GM19452 (cell line): ENCODE data around the gene TCEA3.
"Not testable (repeated sequence)": the region's sequence is repeated elsewhere in the genome, so short reads cannot be mapped to it uniquely, and the experiment has no call there.

Source experiments
- ATAC-seq: cut with Tn5 transposase; IDR thresholded peaks from one replicate; pipeline ENCODE4 v1.9.1; 2021; ENCODE audit not compliant: unreplicated experiment

The TCEA3 gene

GRCh38 chr1:23394684-23395083 lies 29.9 kb downstream of the TCEA3 start:
- no peak for ATAC-seq

GRCh38 chr1:23394181-23394580 lies 30.4 kb downstream of the TCEA3 start:
- no peak for ATAC-seq

- ATAC-seq: no peak
Measured at GRCh38 chr1:23393706-23394105, 30.8 kb downstream of the TCEA3 start.

- ATAC-seq: no peak
Measured at GRCh38 chr1:23392125-23392855, 32.3 kb downstream of the TCEA3 start.

- ATAC-seq: no peak
Measured at GRCh38 chr1:23389837-23390321, 34.7 kb downstream of the TCEA3 start.

GRCh38 chr1:23387494-23387893 lies 37.1 kb downstream of the TCEA3 start:
- ATAC-seq: no peak

- no peak for ATAC-seq
Measured at GRCh38 chr1:23385119-23385621, 39.4 kb downstream of the TCEA3 start.

- ATAC-seq: no peak
Measured at GRCh38 chr1:23384312-23385058, 40.1 kb downstream of the TCEA3 start.

GRCh38 chr1:23383577-23384311 lies 40.8 kb downstream of the TCEA3 start:
- ATAC-seq: no peak

- no peak for ATAC-seq
Measured at GRCh38 chr1:23381233-23381885, 43.2 kb downstream of the TCEA3 start.

GRCh38 chr1:23380719-23381118 lies 43.8 kb downstream of the TCEA3 start:
- no peak for ATAC-seq

- not testable (repeated sequence) for ATAC-seq
Measured at GRCh38 chr1:23380236-23380635, 44.3 kb downstream of the TCEA3 start.

GRCh38 chr1:23376890-23377811 lies 47.4 kb downstream of the TCEA3 start:
- no peak for ATAC-seq

- ATAC-seq: not testable (repeated sequence)
Measured at GRCh38 chr1:23374079-23374735, 50.3 kb downstream of the TCEA3 start.

- no peak for ATAC-seq
Measured at GRCh38 chr1:23371987-23372880, 52.3 kb downstream of the TCEA3 start.

- no peak for ATAC-seq
Measured at GRCh38 chr1:23370709-23371584, 53.6 kb downstream of the TCEA3 start.

GRCh38 chr1:23370330-23370708 lies 54.2 kb downstream of the TCEA3 start:
- ATAC-seq: no peak
